OCI-LY7 (cell line): ENCODE results near the gene EHF. TPM values are rescaled to one million over a fixed set of nuclear protein-coding genes. Genes with fewer than 3 reads are reported as not detected.

ENCODE experiments used
- BruUV-seq: library from RNA; stranded (reverse); fragments of 400-500 nt; replicated peaks from 2 replicates; lab custom pipeline; 2021; lab: Mats Ljungman, UMichigan
- CTCF ChIA-PET: fragments of 300-600 bp; sonication (Branson Sonifier 250); formaldehyde crosslinking; loops from one replicate; lab custom pipeline; 2022; ENCODE audit warnings: antibody characterized with exemption; ENCODE audit not compliant: unreplicated experiment; lab: Charles Lee
- POLR2A ChIA-PET: fragments of 300-600 bp; sonication (Branson Sonifier 250); formaldehyde crosslinking; loops from one replicate; lab custom pipeline; 2022; ENCODE audit warnings: antibody characterized with exemption; lab: Charles Lee
- DNase-seq: peaks from one replicate; pipeline ENCODE4 v3.0.0-alpha.2; 2015; ENCODE audit warnings: low spot score
- H2AFZ ChIP-seq: fragments of 200-600 bp; sonication (generic), shearing (Covaris generic); 2 replicates; pipeline ENCODE4 v1.6.1; 2014; ENCODE audit warnings: mild to moderate bottlenecking, antibody characterized with exemption, low read length, moderate library complexity
- H3K27ac ChIP-seq: fragments of 200-600 bp; sonication (generic); 2 replicates; pipeline ENCODE4 v1.5.1; 2014; ENCODE audit warnings: mixed run types, low read depth, mild to moderate bottlenecking, moderate library complexity, low read length, inconsistent platforms; ENCODE audit not compliant: poor library complexity, severe bottlenecking
- H3K36me3 ChIP-seq: fragments of 200-600 bp; sonication (generic); 2 replicates; pipeline ENCODE4 v1.6.1; 2014; ENCODE audit warnings: mild to moderate bottlenecking, antibody characterized with exemption, low read length, moderate library complexity, mixed read lengths; ENCODE audit not compliant: insufficient read depth
- H3K4me1 ChIP-seq: fragments of 200-600 bp; sonication (generic); 2 replicates; pipeline ENCODE4 v1.5.1; 2014; ENCODE audit warnings: mild to moderate bottlenecking, low read length; ENCODE audit not compliant: insufficient read depth, poor library complexity, severe bottlenecking
- H3K4me2 ChIP-seq: fragments of 200-600 bp; sonication (generic); 2 replicates; pipeline ENCODE4 v1.6.1; 2014; ENCODE audit warnings: mild to moderate bottlenecking, low read length
- H3K4me3 ChIP-seq: fragments of 200-600 bp; sonication (generic); 2 replicates; pipeline ENCODE4 v1.5.1; 2014; ENCODE audit warnings: mild to moderate bottlenecking, low read depth, low read length; ENCODE audit not compliant: poor library complexity, severe bottlenecking
- H3K79me2 ChIP-seq: fragments of 200-600 bp; sonication (generic); 2 replicates; pipeline ENCODE4 v1.6.1; 2016; ENCODE audit warnings: low read depth, mild to moderate bottlenecking, low read length, moderate library complexity, mixed read lengths; ENCODE audit not compliant: insufficient read depth
- H3K9me2 ChIP-seq: fragments of 200-600 bp; sonication (generic); 2 replicates; pipeline ENCODE4 v1.6.1; 2016; ENCODE audit warnings: mild to moderate bottlenecking, low read length, mixed read lengths; ENCODE audit not compliant: insufficient read depth
- H3K9me3 ChIP-seq: fragments of 200-600 bp; sonication (generic); 2 replicates; pipeline ENCODE4 v1.6.1; 2014; ENCODE audit warnings: mild to moderate bottlenecking, mixed run types, low read length, mixed read lengths
- H4K20me1 ChIP-seq: fragments of 200-600 bp; sonication (generic); 2 replicates; pipeline ENCODE4 v1.6.1; 2014; ENCODE audit warnings: mild to moderate bottlenecking, antibody characterized with exemption, low read length, moderate library complexity, mixed read lengths; ENCODE audit not compliant: insufficient read depth
- CTCF ChIP-seq: fragments of 200-600 bp; sonication (generic); conservative IDR thresholded peaks from 2 replicates; pipeline ENCODE4 v1.5.1; 2014; ENCODE audit warnings: mild to moderate bottlenecking, antibody characterized with exemption, low read length, moderate library complexity, mixed read lengths
- EZH2phosphoT487 ChIP-seq: fragments of 200-600 bp; sonication (generic); IDR thresholded peaks from 2 replicates; pipeline ENCODE4 v1.6.1; 2018; ENCODE audit warnings: low read depth, borderline replicate concordance, mild to moderate bottlenecking, mixed run types, antibody characterized with exemption, low read length, moderate library complexity, mixed read lengths
- intact Hi-C: fragments of 100-400 bp; cut with micrococcal nuclease; formaldehyde crosslinking; loops from one replicate; pipeline ENCODE4 v1.10.0; 2022; ENCODE audit not compliant: unreplicated experiment
- total RNA-seq, 2 experiments: library from RNA; depleted of rRNA in 1 of 2; stranded (reverse); fragments of >200 nt in 1 of 2; shearing (Covaris generic) in 1 of 2; gene quantifications; 2 replicates each; pipeline ENCODE4 v1.2.3, GENCODE V29; 2014 to 2022

The EHF gene
- total RNA-seq, 2 experiments from 2014 or later = not detected

- intact Hi-C loops = no loop called here
- TF ChIP-seq CTCF (no peak), EZH2phosphoT487 (no peak)
- H3K4me1 ChIP-seq = no peaks in the 10 kb centered on the region
- no peak for DNase-seq
- H3K79me2 ChIP-seq = no peaks in the 10 kb centered on the region
- H3K9me2 ChIP-seq = no peaks in the 10 kb centered on the region
- no peak overlapping the region for H3K4me3 ChIP-seq
- BruUV-seq = no TSS peak
- H3K9me3 ChIP-seq = no peaks in the 10 kb centered on the region
- no peaks in the 10 kb centered on the region for H4K20me1 ChIP-seq
- no peak overlapping the region for H2AFZ ChIP-seq
- H3K4me2 ChIP-seq = no peak overlapping the region
- H3K36me3 ChIP-seq = no peaks in the 10 kb centered on the region
- ChIA-PET POLR2A (no interaction called here), CTCF (no interaction called here)
- no peak overlapping the region for H3K27ac ChIP-seq
Observed at GRCh38 chr11:34651551-34651950, 30.7 kb downstream of the EHF start.

GRCh38 chr11:34652191-34652973 lies 31.5 kb downstream of the EHF start:
- Histone ChIP-seq H3K79me2 (no peaks in the 10 kb centered on the region), H3K4me1 (no peaks in the 10 kb centered on the region), H3K36me3 (no peaks in the 10 kb centered on the region), H3K4me3 (no peak overlapping the region), H3K9me3 (no peaks in the 10 kb centered on the region), H4K20me1 (no peaks in the 10 kb centered on the region), H3K27ac (no peak overlapping the region), H3K9me2 (no peaks in the 10 kb centered on the region), H2AFZ (no peak overlapping the region), H3K4me2 (no peak overlapping the region)
- ChIA-PET POLR2A (interaction anchor here (1.5 kb wide), 1 partner anchor 19 kb away, joined by 3 read pairs; no protein-coding TSS in a partner anchor), CTCF (no interaction called here)
- no TSS peak for BruUV-seq
- TF ChIP-seq CTCF (no peak), EZH2phosphoT487 (no peak)
- no peak for DNase-seq
- intact Hi-C loops = no loop called here

- ChIA-PET CTCF (no interaction called here), POLR2A (interaction anchor here (1.0 to 1.5 kb wide), 2 partner anchors 12 to 19 kb away, joined by 3 read pairs; no protein-coding TSS in a partner anchor)
- H3K9me2 ChIP-seq = no peaks in the 10 kb centered on the region
- no peak overlapping the region for H3K4me3 ChIP-seq
- H3K4me2 ChIP-seq = no peak overlapping the region
- H3K79me2 ChIP-seq = no peaks in the 10 kb centered on the region
- no peaks in the 10 kb centered on the region for H3K9me3 ChIP-seq
- no peak overlapping the region for H2AFZ ChIP-seq
- H3K4me1 ChIP-seq = no peaks in the 10 kb centered on the region
- TF ChIP-seq CTCF (no peak), EZH2phosphoT487 (no peak)
- no peaks in the 10 kb centered on the region for H4K20me1 ChIP-seq
- DNase-seq = no peak
- H3K36me3 ChIP-seq = no peaks in the 10 kb centered on the region
- BruUV-seq = no TSS peak
- intact Hi-C loops = no loop called here
- no peak overlapping the region for H3K27ac ChIP-seq
Observed at GRCh38 chr11:34653031-34653430, 32.1 kb downstream of the EHF start.
